NCI-H128 (cell line): Measurements from ENCODE around the gene CD248.
"Not testable (repeated sequence)": the region's sequence is repeated elsewhere in the genome, so short reads cannot be mapped to it uniquely, and the experiment has no call there.

Experiments used
- DNase-seq: peaks from one replicate; lab custom pipeline; 2025; ENCODE audit not compliant: unreplicated experiment; lab: John Stamatoyannopoulos, UW

Gene CD248

DNA sequence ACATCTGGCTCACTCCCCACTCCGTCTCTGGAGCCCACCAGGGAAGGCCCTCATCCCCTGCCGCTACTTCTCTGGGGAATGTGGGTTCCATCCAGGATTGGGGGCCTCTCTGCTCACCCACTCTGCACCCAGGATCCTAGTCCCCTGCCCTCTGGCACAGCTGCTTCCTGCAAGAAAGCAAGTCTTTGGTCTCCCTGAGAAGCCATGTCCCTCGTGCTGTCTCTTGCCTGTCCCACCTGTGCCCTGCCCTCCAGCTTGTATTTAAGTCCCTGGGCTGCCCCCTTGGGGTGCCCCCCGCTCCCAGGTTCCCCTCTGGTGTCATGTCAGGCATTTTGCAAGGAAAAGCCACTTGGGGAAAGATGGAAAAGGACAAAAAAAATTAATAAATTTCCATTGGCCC lies 39.8 kb downstream of the CD248 start:
- DNase-seq, result not testable (repeated sequence)

DNA sequence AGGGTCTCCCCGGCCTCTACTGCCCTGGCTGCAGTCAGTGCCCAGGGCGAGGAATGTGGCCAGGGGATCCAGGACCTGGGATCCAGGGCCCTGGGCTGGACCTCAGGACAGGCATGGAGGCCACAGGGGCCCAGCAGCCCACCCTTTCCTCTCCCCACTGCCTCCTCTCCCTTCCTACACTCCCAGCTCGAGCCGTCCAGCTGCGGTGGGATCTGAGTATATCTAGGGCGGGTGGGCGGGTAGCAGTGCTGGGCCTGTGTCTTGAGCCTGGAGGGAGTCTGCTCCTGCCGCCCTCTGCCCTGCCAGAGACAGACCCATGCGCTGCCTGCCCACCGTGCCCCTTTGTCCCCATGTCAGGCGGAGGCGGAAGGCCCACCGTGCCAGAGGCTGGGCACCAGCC lies 40.2 kb downstream of the CD248 start:
- DNase-seq, result not testable (repeated sequence)

DNA sequence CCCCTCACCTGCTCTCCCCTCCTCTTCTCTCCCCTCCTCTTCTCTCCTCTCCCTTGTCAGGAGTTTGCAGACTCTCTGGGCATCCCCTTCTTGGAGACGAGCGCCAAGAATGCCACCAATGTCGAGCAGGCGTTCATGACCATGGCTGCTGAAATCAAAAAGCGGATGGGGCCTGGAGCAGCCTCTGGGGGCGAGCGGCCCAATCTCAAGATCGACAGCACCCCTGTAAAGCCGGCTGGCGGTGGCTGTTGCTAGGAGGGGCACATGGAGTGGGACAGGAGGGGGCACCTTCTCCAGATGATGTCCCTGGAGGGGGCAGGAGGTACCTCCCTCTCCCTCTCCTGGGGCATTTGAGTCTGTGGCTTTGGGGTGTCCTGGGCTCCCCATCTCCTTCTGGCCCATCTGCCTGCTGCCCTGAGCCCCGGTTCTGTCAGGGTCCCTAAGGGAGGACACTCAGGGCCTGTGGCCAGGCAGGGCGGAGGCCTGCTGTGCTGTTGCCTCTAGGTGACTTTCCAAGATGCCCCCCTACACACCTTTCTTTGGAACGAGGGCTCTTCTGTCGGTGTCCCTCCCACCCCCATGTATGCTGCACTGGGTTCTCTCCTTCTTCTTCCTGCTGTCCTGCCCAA lies 40.7 kb downstream of the CD248 start:
- DNase-seq, result no peak

DNA sequence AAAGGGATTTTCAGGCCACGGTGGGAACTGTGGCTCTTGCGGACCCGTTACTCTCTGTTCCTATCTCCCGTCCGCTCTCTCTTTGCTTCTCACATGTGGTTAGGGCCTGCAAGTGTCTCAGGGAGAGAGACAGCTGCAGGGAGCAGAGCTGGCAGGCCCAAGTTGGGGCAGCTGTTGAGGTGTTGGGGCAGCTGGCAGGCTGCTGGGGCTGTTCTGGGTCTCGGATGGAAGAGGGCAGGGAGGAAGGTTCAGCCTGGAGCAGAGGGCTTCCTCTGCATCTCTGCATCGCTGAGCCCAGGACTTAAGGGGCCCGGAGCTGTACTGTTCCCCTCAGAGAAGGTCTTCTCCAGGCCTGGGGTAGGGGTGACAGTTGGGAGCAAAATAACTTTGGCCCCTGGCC lies 41.4 kb downstream of the CD248 start:
- DNase-seq, result no peak

DNA sequence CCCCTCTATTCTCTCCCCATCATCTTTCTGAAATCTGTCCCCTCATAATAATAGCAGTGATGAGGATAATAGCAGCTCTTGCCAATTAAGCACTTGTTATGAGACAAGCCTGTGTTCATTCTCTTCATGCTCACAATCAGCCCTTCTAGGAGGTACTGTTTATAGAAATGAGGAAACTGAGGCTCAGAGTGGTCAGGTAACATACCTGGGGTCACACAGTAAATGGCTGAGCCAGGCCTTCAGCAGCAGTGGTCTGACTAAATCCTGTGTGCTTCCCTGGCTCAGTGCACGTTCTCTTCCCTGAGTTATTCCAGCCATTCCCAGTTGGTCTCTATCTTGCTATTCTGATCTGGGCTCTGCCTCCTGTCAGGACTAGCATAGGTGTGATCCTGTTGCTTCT lies 42.6 kb downstream of the CD248 start:
- no peak for DNase-seq

DNA sequence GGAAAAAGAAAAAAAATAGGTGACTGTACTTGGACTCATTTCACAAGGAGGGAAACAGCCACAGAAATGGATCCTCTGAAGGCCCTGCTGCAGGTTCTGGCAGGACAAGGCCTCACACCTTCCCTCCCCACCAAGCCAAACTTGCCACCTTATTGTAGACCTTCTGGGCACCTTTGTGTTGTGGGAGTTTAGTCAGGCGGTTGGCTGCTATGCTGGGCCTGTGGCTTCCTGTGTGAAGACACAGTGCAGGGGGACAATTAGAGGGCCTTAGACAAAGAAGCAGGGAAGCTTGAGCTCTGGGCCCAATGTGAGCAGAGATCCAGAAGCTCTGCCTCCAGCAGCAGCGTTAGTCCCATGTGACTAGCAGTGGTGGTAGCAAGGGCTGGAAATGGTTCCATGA lies 44.2 kb downstream of the CD248 start:
- DNase-seq, result no peak

DNA sequence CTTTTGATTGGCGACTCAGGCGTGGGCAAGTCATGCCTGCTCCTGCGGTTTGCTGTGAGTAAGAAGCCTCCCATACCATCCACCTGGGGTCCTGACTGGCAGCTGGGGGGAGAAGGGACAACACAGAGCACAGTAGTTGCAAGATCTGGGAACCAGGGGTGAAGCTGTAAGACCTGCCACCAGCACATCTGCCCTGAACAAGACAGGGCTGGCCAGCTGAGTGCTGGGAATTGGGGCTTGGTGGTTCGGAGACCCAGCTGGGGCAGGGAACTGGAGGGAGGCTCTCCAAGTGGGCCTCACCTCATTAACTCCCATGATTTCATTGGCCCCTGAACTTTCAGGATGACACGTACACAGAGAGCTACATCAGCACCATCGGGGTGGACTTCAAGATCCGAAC lies 45.0 kb downstream of the CD248 start:
- DNase-seq, result no peak

DNA sequence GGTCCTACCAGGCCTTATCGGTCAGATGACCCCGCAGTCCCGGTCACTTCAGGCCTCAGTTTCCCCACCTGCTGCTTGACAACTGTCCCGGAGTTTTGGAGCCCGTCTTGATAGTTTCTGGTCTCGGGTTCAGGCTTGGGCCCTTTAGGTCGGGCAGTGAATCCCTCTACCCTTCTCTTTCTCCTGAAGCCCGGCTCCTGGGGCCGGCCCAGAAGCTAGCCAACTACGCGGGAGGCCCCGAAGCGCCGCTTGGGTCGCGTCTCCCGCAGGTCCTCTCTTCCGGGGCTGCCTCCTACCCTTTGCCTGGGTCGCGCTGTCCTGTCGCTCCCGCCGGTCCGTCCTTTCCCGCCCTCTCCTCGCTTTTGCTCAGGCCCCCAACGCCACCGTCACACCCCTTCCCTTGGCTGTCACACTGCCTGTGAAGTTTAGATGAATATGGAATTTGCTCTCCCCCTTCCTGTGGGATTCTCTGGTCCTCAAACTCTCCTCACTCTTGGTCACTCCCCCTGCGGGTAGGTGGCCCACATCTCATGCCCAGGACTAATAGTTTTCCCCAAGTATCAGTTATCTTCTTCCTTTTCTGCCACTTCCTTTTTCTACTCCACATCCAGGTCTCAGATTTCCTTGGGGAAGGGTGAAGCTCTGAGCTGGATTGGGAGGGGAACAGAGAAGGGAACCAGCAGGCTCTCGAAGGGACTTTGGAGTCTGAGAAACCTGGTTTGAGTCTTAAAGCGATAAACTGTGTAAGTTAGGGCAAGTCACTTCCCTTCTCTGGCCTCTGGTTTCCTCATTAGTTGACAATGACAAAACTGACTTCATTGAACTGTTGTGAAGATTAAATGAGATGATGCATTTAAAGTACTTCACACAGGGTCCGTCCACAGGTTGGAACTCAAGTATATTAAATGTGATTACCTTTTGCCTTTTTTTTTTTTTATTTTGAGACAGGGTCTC lies 47.6 kb downstream of the CD248 start:
- DNase-seq, result no peak

DNA sequence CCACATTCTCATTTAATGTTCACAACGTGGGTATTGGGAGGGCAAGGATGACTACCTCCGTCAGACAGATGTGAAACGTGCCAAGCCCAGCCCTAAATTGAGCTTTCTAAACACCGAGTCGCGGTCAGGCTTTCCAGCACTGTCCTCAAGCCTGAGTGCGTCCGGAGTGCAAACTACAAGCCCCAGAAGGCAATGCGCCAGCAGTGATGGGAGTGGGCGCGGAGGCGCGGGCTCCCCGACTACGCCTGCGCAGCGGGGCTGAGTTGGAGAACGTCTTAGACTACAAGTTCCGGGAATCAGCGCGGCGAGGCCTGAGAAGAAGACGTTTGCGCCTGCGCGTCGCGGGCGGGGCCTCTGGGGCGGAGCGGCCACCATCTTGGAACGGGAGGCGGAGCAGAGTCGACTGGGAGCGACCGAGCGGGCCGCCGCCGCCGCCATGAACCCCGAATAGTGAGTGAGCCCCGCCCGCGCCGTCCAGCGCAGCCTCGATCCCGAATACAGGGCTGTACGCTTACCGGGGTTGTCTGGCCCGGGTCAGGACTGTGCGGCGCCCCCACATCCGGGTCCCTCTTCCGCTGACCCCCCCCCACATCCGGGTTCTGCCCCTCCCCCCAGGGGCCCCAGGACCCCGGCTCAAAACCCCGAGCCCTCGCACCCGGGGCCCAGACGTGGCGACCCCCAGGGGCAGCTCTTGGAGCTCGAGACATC lies 48.4 kb downstream of the CD248 start, which contains the start of gene RAB1B:
Gene RAB1B, plus strand, starts transcription at position 396 of the 708 bp plus-strand sequence. Its CDS starts 41 bp downstream, at position 437.
- DNase-seq, result peak; percentile 99

DNA sequence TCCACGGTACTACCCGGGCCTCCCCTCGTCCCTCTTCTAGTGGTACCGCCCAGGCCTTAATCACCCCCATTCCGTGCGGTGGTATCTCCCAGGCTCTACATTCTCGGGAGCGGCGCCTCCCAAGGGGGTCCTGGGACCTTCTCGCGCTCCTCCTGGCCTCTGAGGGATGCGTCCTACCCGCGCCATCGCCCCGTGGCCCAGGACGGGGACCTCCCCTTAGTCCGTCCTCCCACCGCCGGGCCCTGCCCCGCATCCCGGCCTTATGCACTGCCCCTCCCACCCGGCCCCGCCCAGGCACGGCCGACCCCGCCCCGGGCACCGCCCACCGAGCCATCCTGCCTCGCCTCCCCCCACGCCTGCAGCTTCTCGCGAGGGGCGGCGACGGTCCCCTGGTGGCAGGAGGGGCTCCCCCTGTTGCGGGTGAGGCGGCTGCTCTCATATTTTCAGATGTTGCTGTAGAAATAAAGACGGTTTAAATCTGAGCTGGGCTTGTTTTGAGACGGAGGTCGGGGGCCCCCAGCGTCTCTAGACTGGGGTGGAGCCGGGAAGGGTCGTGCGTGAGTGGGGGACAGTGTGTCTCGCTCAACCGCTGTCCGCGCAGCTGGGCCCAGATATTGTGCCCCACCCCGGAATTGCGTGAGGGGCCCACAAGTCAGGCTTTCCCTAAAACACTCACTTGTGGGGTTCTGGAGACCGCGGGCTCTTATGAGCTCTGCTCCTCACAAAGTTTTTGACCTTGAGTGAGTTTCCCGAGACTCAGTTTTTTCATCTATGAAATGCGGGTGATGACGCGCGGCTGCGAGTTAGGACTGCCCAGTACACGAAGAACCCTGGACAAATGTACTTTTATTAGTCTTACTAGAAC lies 49.2 kb downstream of the CD248 start:
- DNase-seq, result peak; percentile 57

DNA sequence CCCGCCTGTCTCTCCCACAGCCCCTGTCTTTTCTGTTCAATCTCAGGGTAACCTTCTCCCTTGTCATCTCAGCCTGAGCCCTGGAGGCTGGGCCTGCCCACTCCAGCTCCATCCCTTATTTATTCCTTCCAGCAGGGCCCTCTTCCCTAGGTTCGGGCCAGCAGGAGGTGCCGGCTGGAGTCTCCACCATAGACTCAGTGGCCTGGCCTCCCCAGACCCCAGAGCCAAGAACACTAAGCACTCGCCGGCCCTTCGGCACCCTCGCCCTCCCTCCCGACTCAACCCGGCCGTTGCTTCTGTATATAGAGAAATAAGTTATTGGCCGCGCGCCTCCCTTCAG lies 49.8 kb downstream of the CD248 start:
- DNase-seq, result no peak

DNA sequence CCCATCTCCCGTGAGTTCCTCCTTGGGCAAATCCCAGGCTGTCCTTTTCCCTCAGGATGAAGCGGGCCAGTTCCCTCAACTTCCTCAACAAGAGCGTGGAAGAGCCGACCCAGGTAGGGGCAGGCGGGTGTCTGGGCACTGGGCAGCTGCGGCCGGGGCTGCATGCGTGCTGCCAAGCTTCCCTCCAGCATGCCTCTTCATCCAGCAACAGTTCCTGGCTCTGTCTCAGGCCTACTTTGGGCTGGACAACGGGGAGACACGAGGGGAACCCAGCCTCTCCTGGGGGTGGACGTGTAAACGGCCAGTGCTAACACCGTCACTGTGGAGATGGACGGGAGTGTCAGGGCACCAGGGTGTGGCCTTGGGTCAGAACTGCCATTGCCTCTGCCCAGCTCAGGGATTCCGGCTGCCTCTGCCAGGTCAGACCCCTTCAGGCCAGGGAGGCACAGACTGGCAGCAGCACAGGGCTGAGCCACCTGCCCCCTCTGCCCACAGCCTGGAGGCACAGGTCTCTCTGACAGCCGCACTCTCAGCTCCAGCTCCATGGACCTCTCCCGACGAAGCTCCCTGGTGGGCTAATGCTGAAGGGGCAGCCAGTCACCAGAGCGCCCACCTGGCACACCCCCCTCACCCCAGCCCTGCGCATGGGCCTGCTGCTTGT lies 50.3 kb downstream of the CD248 start:
- no peak for DNase-seq

DNA sequence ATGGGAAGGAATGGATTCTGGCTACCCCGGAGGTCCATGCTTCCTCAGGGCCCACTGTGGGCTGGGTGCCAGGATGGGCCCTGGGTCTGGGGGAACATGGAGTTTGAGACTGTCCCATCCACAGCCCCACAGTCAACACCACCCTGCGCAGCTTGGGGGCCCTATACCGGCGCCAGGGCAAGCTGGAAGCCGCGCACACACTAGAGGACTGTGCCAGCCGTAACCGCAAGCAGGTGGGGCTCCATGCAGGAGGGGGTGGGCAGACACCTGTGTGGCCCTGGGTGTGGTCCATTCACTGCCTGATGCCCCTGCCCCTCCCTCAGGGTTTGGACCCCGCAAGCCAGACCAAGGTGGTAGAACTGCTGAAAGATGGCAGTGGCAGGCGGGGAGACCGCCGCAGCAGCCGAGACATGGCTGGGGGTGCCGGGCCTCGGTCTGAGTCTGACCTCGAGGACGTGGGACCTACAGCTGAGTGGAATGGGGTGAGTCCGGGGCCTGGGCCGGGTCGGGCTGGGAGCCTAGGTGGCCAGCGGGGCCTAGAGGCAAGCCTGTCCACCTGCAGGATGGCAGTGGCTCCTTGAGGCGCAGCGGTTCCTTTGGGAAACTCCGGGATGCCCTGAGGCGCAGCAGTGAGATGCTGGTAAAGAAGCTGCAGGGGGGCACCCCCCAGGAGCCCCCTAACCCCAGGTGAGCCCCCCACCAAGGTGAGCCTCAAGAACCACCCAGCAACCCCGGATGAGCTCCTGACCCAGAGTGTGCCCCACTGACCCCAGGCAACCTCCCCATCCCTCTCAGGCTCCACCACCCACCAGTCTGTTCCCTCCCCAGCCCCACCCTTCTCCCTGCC lies 51.1 kb downstream of the CD248 start:
- DNase-seq, result no peak

DNA sequence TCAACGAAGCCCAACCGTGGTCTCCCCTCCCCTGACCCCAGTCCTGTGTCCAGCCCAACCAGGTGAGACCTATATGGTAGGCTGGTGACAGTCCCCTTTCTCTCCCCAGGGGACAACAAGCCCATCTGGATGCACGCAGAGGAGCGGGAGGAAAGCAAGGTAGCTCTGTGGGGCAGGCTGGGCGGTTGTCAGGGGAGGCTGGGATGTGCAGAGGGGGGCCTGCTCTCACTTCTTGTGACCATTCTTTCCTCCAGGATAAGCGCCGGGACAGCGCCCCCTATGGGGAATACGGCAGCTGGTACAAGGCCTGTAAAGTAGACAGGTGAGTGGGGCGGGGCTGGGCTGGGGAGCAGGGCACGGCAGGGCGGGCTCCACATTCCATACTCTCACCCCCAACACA lies 51.9 kb downstream of the CD248 start:
- DNase-seq, result no peak
